DND-41 (cell line): ENCODE data around the gene PIGQ.

Source experiments
- EZH2 ChIP-seq: IDR thresholded peaks from 3 replicates; pipeline ENCODE4 v1.6.1; 2012; ENCODE audit warnings: borderline replicate concordance, low read depth, mild to moderate bottlenecking, moderate library complexity, low read length, inconsistent platforms; ENCODE audit not compliant: severe bottlenecking
- TF ChIP-seq, protein P1 (sequence below): IDR thresholded peaks from 2 replicates; pipeline ENCODE4 v1.5.1; 2012; ENCODE audit warnings: borderline replicate concordance, low read length, moderate library complexity, mild to moderate bottlenecking; ENCODE audit not compliant: poor library complexity, severe bottlenecking; ENCODE audit errors: extremely low read depth

- TF ChIP-seq, protein P1, sequence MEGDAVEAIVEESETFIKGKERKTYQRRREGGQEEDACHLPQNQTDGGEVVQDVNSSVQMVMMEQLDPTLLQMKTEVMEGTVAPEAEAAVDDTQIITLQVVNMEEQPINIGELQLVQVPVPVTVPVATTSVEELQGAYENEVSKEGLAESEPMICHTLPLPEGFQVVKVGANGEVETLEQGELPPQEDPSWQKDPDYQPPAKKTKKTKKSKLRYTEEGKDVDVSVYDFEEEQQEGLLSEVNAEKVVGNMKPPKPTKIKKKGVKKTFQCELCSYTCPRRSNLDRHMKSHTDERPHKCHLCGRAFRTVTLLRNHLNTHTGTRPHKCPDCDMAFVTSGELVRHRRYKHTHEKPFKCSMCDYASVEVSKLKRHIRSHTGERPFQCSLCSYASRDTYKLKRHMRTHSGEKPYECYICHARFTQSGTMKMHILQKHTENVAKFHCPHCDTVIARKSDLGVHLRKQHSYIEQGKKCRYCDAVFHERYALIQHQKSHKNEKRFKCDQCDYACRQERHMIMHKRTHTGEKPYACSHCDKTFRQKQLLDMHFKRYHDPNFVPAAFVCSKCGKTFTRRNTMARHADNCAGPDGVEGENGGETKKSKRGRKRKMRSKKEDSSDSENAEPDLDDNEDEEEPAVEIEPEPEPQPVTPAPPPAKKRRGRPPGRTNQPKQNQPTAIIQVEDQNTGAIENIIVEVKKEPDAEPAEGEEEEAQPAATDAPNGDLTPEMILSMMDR = no peak
- no peak for TF ChIP-seq EZH2
Measured at GRCh38 chr16:565419-566330, 4.1 kb upstream of the PIGQ start.
